Heart left ventricle (tissue), 13 donors: ENCODE data around the gene APC.

Experiments
- CTCF ChIP-seq, 12 donors: fragments of 200-600 bp; sonication (generic) in 4 of 12; IDR thresholded peaks; one replicate each; pipeline versions ENCODE4 v1.5.0 to v1.8.0; 2018 to 2022; ENCODE audit warnings: antibody characterized with exemption in 12 of 12, mild to moderate bottlenecking in 5 of 12
- POLR2A ChIP-seq, 2 donors: fragments of 450-650 bp; IDR thresholded peaks; one replicate each; pipeline ENCODE4 v1.6.1; 2017; ENCODE audit warnings: antibody characterized with exemption in 2 of 2, mild to moderate bottlenecking in 2 of 2, moderate library complexity in 2 of 2
- donor health status: ischemic (EF 13 %, LVEDD 7.1; RV severe dilation, severe dysfunction).
- donor health status: DM: no; HTN: yes; CAD: no.
- donor health status: DM: no; HTN: no; CAD: no.
- donor health status: ischemic (EF 25% LVEDD 6.9; RV normal size, moderate dysfunction).
- donor health status: ischemic (EF 25% LVEDD 5.7; RV mildly dilated, moderate dysfunction).
- donor health status: ischemic (EF 35%, LVEDD 5.7; RV mildly dilated, moderate dysfunction).
- donor health status: nonischemic (EF 11% LVEDD 7.7; RV severe dilation, severe dysfunction).
- donor health status: DM: yes; HTN: yes; CAD: no.
- donor health status: PGD.
- donor health status: ischemic (EF 29% LVEDD 5.4; RV normal size, mild dysfunction).
- donor health status: nonischemic (EF 23%, LVEDD 6.1; RV moderate dilation, normal function).

GRCh38 chr5:112885001-112885400 lies 147.3 kb downstream of the APC start:
- TF ChIP-seq POLR2A (IDR thresholded peaks at IDR 0.05) (no peak), CTCF (IDR thresholded peaks at IDR 0.05) (no peak)
